ENCODE results near the gene ADGRD1.
A peak's percentile ranks its signal among the peaks of the same experiment; 100 is the strongest.

ADGRD1 gene

GRCh38 chr12:131010396-131011131 is 56.9 kb downstream of the ADGRD1 start:
- H3K4me1 ChIP-seq (ENCODE audit: control insufficient read depth in 1 of 2, insufficient read depth in 2 of 2, low read length in 2 of 2) = peaks cover 3 to 25% of the 10 kb centered on the region in 2 donors
- no peaks in the 10 kb centered on the region for H3K9me3 ChIP-seq (ENCODE audit: control insufficient read depth in 1 of 2, low read length in 2 of 2)
- H3K27ac ChIP-seq (ENCODE audit: low read length) = no peak overlapping the region
- no peak overlapping the region for H3K4me3 ChIP-seq (ENCODE audit: low read depth in 1 of 2, low read length in 2 of 2)
- no peaks in the 10 kb centered on the region for H3K27me3 ChIP-seq (ENCODE audit: low read depth, low read length)
- H3K36me3 ChIP-seq (ENCODE audit: control insufficient read depth in 1 of 2, insufficient read depth in 2 of 2, low read length in 2 of 2) = peaks cover 0 to 7% of the 10 kb centered on the region in 2 donors

GRCh38 chr12:131011165-131012079 is 57.7 kb downstream of the ADGRD1 start:
- Histone ChIP-seq H3K4me1 (ENCODE audit: control insufficient read depth in 1 of 2, insufficient read depth in 2 of 2, low read length in 2 of 2) (peaks cover 3 to 23% of the 10 kb centered on the region in 2 donors), H3K27ac (ENCODE audit: low read length) (peak overlapping the region; percentile 31), H3K27me3 (ENCODE audit: low read depth, low read length) (no peaks in the 10 kb centered on the region), H3K4me3 (ENCODE audit: low read depth in 1 of 2, low read length in 2 of 2) (no peak overlapping the region), H3K36me3 (ENCODE audit: control insufficient read depth in 1 of 2, insufficient read depth in 2 of 2, low read length in 2 of 2) (peaks cover 0 to 7% of the 10 kb centered on the region in 2 donors), H3K9me3 (ENCODE audit: control insufficient read depth in 1 of 2, low read length in 2 of 2) (no peaks in the 10 kb centered on the region)

GRCh38 chr12:131012279-131013069 is 58.8 kb downstream of the ADGRD1 start:
- Histone ChIP-seq H3K9me3 (ENCODE audit: control insufficient read depth in 1 of 2, low read length in 2 of 2) (no peaks in the 10 kb centered on the region), H3K4me1 (ENCODE audit: control insufficient read depth in 1 of 2, insufficient read depth in 2 of 2, low read length in 2 of 2) (peaks cover 0 to 13% of the 10 kb centered on the region in 2 donors), H3K4me3 (ENCODE audit: low read depth in 1 of 2, low read length in 2 of 2) (no peak overlapping the region), H3K36me3 (ENCODE audit: control insufficient read depth in 1 of 2, insufficient read depth in 2 of 2, low read length in 2 of 2) (peaks cover 0 to 7% of the 10 kb centered on the region in 2 donors), H3K27ac (ENCODE audit: low read length) (peak overlapping the region; percentile 31), H3K27me3 (ENCODE audit: low read depth, low read length) (no peaks in the 10 kb centered on the region)

GRCh38 chr12:131013118-131013517 is 59.4 kb downstream of the ADGRD1 start:
- peaks cover 0 to 8% of the 10 kb centered on the region in 2 donors for H3K4me1 ChIP-seq (ENCODE audit: control insufficient read depth in 1 of 2, insufficient read depth in 2 of 2, low read length in 2 of 2)
- no peaks in the 10 kb centered on the region for H3K9me3 ChIP-seq (ENCODE audit: control insufficient read depth in 1 of 2, low read length in 2 of 2)
- H3K27ac ChIP-seq (ENCODE audit: low read length) = no peak overlapping the region
- H3K27me3 ChIP-seq (ENCODE audit: low read depth, low read length) = no peaks in the 10 kb centered on the region
- no peak overlapping the region for H3K4me3 ChIP-seq (ENCODE audit: low read depth in 1 of 2, low read length in 2 of 2)
- peaks cover 0 to 7% of the 10 kb centered on the region in 2 donors for H3K36me3 ChIP-seq (ENCODE audit: control insufficient read depth in 1 of 2, insufficient read depth in 2 of 2, low read length in 2 of 2)

GRCh38 chr12:131014343-131014742 is 60.6 kb downstream of the ADGRD1 start:
- H3K4me1 ChIP-seq (ENCODE audit: control insufficient read depth in 1 of 2, insufficient read depth in 2 of 2, low read length in 2 of 2) = no peaks in the 10 kb centered on the region
- H3K36me3 ChIP-seq (ENCODE audit: control insufficient read depth in 1 of 2, insufficient read depth in 2 of 2, low read length in 2 of 2) = peaks cover 0 to 7% of the 10 kb centered on the region in 2 donors
- H3K4me3 ChIP-seq (ENCODE audit: low read depth in 1 of 2, low read length in 2 of 2) = no peak overlapping the region
- no peak overlapping the region for H3K27ac ChIP-seq (ENCODE audit: low read length)
- H3K9me3 ChIP-seq (ENCODE audit: control insufficient read depth in 1 of 2, low read length in 2 of 2) = no peaks in the 10 kb centered on the region
- no peaks in the 10 kb centered on the region for H3K27me3 ChIP-seq (ENCODE audit: low read depth, low read length)

- Histone ChIP-seq H3K4me3 (ENCODE audit: low read depth in 1 of 2, low read length in 2 of 2) (no peak overlapping the region), H3K27ac (ENCODE audit: low read length) (no peak overlapping the region), H3K27me3 (ENCODE audit: low read depth, low read length) (no peaks in the 10 kb centered on the region), H3K4me1 (ENCODE audit: control insufficient read depth in 1 of 2, insufficient read depth in 2 of 2, low read length in 2 of 2) (no peaks in the 10 kb centered on the region), H3K9me3 (ENCODE audit: control insufficient read depth in 1 of 2, low read length in 2 of 2) (no peaks in the 10 kb centered on the region), H3K36me3 (ENCODE audit: control insufficient read depth in 1 of 2, insufficient read depth in 2 of 2, low read length in 2 of 2) (peaks cover 0 to 7% of the 10 kb centered on the region in 2 donors)
Observed at GRCh38 chr12:131015581-131016337, 62.1 kb downstream of the ADGRD1 start.

- no peaks in the 10 kb centered on the region for H3K9me3 ChIP-seq (ENCODE audit: control insufficient read depth in 1 of 2, low read length in 2 of 2)
- no peaks in the 10 kb centered on the region for H3K27me3 ChIP-seq (ENCODE audit: low read depth, low read length)
- H3K36me3 ChIP-seq (ENCODE audit: control insufficient read depth in 1 of 2, insufficient read depth in 2 of 2, low read length in 2 of 2) = peaks cover 0 to 15% of the 10 kb centered on the region in 2 donors
- no peak overlapping the region for H3K27ac ChIP-seq (ENCODE audit: low read length)
- no peaks in the 10 kb centered on the region for H3K4me1 ChIP-seq (ENCODE audit: control insufficient read depth in 1 of 2, insufficient read depth in 2 of 2, low read length in 2 of 2)
- H3K4me3 ChIP-seq (ENCODE audit: low read depth in 1 of 2, low read length in 2 of 2) = no peak overlapping the region
Observed at GRCh38 chr12:131017477-131017991, 63.8 kb downstream of the ADGRD1 start.

GRCh38 chr12:131018019-131018620 is 64.4 kb downstream of the ADGRD1 start:
- Histone ChIP-seq H3K27me3 (ENCODE audit: low read depth, low read length) (no peaks in the 10 kb centered on the region), H3K4me1 (ENCODE audit: control insufficient read depth in 1 of 2, insufficient read depth in 2 of 2, low read length in 2 of 2) (no peaks in the 10 kb centered on the region), H3K27ac (ENCODE audit: low read length) (no peak overlapping the region), H3K4me3 (ENCODE audit: low read depth in 1 of 2, low read length in 2 of 2) (no peak overlapping the region), H3K36me3 (ENCODE audit: control insufficient read depth in 1 of 2, insufficient read depth in 2 of 2, low read length in 2 of 2) (peaks cover 0 to 17% of the 10 kb centered on the region in 2 donors), H3K9me3 (ENCODE audit: control insufficient read depth in 1 of 2, low read length in 2 of 2) (no peaks in the 10 kb centered on the region)

- peaks cover 0 to 18% of the 10 kb centered on the region in 2 donors for H3K36me3 ChIP-seq (ENCODE audit: control insufficient read depth in 1 of 2, insufficient read depth in 2 of 2, low read length in 2 of 2)
- H3K4me1 ChIP-seq (ENCODE audit: control insufficient read depth in 1 of 2, insufficient read depth in 2 of 2, low read length in 2 of 2) = no peaks in the 10 kb centered on the region
- H3K27ac ChIP-seq (ENCODE audit: low read length) = no peak overlapping the region
- no peaks in the 10 kb centered on the region for H3K9me3 ChIP-seq (ENCODE audit: control insufficient read depth in 1 of 2, low read length in 2 of 2)
- no peak overlapping the region for H3K4me3 ChIP-seq (ENCODE audit: low read depth in 1 of 2, low read length in 2 of 2)
- no peaks in the 10 kb centered on the region for H3K27me3 ChIP-seq (ENCODE audit: low read depth, low read length)
Observed at GRCh38 chr12:131018808-131019397, 65.2 kb downstream of the ADGRD1 start.
